ENCODE measurements around the gene XRCC5. TPM values are rescaled to one million over a fixed set of nuclear protein-coding genes. Genes with fewer than 3 reads are reported as not detected.
A peak's percentile ranks its signal among the peaks of the same experiment; 100 is the strongest.

Gene XRCC5
- total and polyA plus RNA-seq, 2 donors (not counting 1 experiment from before 2014, with no cell fraction given), result 152 to 278 TPM

DNA sequence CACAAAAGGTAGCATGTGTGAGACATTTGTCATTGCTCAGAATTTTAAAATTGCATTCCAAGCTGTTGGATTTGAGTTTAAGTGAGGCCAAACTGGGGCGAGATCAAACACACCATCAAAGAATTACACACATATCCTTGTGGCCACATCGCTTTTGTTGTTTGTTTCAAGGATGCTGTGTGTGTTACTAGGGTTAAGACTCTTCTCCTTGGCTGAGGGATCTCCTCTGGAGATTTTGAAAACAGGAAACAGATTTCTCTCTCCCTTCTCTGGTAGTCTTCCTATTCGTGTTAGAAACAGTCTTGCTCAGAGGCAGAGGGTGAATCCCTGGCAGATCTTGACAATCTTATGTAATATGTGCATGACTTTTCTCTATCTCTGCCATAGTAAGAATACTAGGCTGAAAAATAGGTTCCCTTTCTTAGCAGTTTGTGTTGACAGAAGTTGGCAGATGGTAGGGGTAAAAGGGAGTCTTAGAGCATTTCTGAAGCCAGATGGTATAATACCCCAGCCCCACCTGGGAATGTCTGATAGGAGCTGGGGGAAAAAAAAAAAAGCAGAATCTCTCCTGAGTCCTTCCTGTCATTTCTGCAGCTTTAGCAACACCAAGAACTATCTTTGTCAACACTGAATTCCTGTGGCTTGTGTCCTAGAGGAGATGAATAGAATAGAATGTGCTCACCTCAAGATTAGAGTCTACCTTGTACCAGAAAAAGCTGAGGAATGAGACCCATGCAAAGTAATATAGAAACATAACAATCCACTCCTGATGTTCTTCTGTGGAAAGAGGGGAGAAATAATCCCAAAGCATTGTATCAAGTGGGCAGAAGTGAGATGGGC, 101.8 kb downstream of the XRCC5 start:
- Histone ChIP-seq H3K4me3 (replicated peaks in 1 of 4; ENCODE audit: control extremely low read depth in 1 of 4, insufficient read depth in 1 of 4, low read depth in 3 of 4, low read length in 4 of 4) (no peak overlapping the region), H3K9me3 (ENCODE audit: control insufficient read depth, insufficient read depth, low read depth, low read length) (no peaks in the 10 kb centered on the region), H3K27me3 (ENCODE audit: control insufficient read depth, insufficient read depth, low read length) (no peaks in the 10 kb centered on the region), H4K20me1 (ENCODE audit: control insufficient read depth, extremely low read depth, insufficient read depth, low read length) (no peaks in the 10 kb centered on the region), H3K27ac (ENCODE audit: insufficient read depth, low read length) (no peak overlapping the region), H3K4me2 (ENCODE audit: extremely low read depth, insufficient read depth, low read length) (no peak overlapping the region), H3K4me1 (ENCODE audit: control insufficient read depth, extremely low read depth, insufficient read depth, low read length) (peaks cover under 1% of the 10 kb centered on the region), H3K79me2 (ENCODE audit: control insufficient read depth, insufficient read depth, low read length) (no peaks in the 10 kb centered on the region), H3K9ac (ENCODE audit: insufficient read depth, low read length) (no peak overlapping the region), H3K36me3 (ENCODE audit: control insufficient read depth, insufficient read depth, low read length) (peaks cover 4% of the 10 kb centered on the region), H2AFZ (ENCODE audit: low read length) (no peak overlapping the region)
- DNase-seq (ENCODE audit: low read depth in 2 of 2), result peak in 1 of 2 donors; percentile 51
- TF ChIP-seq, protein P1, sequence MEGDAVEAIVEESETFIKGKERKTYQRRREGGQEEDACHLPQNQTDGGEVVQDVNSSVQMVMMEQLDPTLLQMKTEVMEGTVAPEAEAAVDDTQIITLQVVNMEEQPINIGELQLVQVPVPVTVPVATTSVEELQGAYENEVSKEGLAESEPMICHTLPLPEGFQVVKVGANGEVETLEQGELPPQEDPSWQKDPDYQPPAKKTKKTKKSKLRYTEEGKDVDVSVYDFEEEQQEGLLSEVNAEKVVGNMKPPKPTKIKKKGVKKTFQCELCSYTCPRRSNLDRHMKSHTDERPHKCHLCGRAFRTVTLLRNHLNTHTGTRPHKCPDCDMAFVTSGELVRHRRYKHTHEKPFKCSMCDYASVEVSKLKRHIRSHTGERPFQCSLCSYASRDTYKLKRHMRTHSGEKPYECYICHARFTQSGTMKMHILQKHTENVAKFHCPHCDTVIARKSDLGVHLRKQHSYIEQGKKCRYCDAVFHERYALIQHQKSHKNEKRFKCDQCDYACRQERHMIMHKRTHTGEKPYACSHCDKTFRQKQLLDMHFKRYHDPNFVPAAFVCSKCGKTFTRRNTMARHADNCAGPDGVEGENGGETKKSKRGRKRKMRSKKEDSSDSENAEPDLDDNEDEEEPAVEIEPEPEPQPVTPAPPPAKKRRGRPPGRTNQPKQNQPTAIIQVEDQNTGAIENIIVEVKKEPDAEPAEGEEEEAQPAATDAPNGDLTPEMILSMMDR (conservative IDR thresholded peaks at IDR 0.05 in 1 of 2, IDR thresholded peaks at IDR 0.05 in 1 of 2; ENCODE audit: low read depth in 1 of 2, low read length in 2 of 2), result no peak
- TF ChIP-seq EZH2 (IDR thresholded peaks at IDR 0.05; ENCODE audit: low read length, missing control alignments), result no peak

DNA sequence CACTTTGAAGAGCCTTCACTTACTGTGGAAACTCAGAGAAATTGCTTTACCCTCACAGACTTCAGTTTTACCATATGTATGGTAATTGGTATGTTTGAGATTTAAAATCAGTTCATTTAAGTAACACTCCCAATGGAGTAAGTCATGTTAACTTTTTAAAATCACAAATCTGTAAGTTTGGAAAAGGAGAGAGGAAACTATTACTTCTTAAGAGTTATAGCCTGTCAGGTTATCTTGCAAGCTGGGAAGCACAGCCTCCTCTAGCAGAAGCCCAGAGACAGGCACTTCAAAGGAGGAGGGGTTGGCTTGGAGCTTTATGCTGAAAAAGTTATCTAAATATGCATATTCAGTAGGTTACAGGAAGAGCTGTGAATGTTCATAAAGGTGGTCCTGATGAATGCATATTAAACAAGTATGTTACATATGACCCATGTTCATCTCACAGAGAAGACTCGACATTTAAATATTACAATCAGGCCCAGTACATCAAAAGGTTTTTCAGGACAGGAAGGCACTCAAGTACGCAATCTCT, 102.5 kb downstream of the XRCC5 start:
- no peak for DNase-seq (ENCODE audit: low read depth in 2 of 2)
- peaks cover 4% of the 10 kb centered on the region for H3K36me3 ChIP-seq (ENCODE audit: control insufficient read depth, insufficient read depth, low read length)

DNA sequence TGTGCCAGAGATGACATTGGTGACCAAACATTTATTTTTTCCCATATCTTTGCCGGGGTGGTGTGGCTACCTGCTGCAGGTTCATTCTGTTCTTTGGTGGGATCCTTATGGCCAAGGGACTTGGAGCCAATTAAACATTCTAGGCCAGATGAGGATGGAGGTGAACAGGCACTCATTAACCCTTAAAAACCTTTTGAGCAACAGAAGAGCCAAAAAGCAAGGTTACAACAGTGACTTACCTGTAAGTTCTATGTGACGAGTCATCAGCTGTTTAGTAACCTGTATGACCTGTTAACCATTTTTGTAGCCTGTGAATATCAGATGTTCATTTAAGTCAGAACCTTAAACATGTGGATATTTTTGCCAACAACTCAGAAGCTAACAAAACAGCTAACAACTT, 105.6 kb downstream of the XRCC5 start:
- TF ChIP-seq, protein P1 (conservative IDR thresholded peaks at IDR 0.05 in 1 of 2, IDR thresholded peaks at IDR 0.05 in 1 of 2; ENCODE audit: low read depth in 1 of 2, low read length in 2 of 2), result no peak
- TF ChIP-seq EZH2 (IDR thresholded peaks at IDR 0.05; ENCODE audit: low read length, missing control alignments), result no peak
- no peak for DNase-seq (ENCODE audit: low read depth in 2 of 2)
- no peaks in the 10 kb centered on the region for H4K20me1 ChIP-seq (ENCODE audit: control insufficient read depth, extremely low read depth, insufficient read depth, low read length)
- no peaks in the 10 kb centered on the region for H3K9me3 ChIP-seq (ENCODE audit: control insufficient read depth, insufficient read depth, low read depth, low read length)
- H3K36me3 ChIP-seq (ENCODE audit: control insufficient read depth, insufficient read depth, low read length), result no peaks in the 10 kb centered on the region
- H3K4me2 ChIP-seq (ENCODE audit: extremely low read depth, insufficient read depth, low read length), result no peak overlapping the region
- H3K4me3 ChIP-seq (replicated peaks in 1 of 4; ENCODE audit: control extremely low read depth in 1 of 4, insufficient read depth in 1 of 4, low read depth in 3 of 4, low read length in 4 of 4), result no peak overlapping the region
- H3K4me1 ChIP-seq (ENCODE audit: control insufficient read depth, extremely low read depth, insufficient read depth, low read length), result peaks cover 14% of the 10 kb centered on the region
- no peak overlapping the region for H3K27ac ChIP-seq (ENCODE audit: insufficient read depth, low read length)
- no peaks in the 10 kb centered on the region for H3K79me2 ChIP-seq (ENCODE audit: control insufficient read depth, insufficient read depth, low read length)
- no peak overlapping the region for H2AFZ ChIP-seq (ENCODE audit: low read length)
- no peak overlapping the region for H3K9ac ChIP-seq (ENCODE audit: insufficient read depth, low read length)
- no peaks in the 10 kb centered on the region for H3K27me3 ChIP-seq (ENCODE audit: control insufficient read depth, insufficient read depth, low read length)

More for the DNA sequence above, 102.5 kb downstream of the XRCC5 start:
- H3K9me3 ChIP-seq (ENCODE audit: control insufficient read depth, insufficient read depth, low read depth, low read length), result no peaks in the 10 kb centered on the region
- no peaks in the 10 kb centered on the region for H3K79me2 ChIP-seq (ENCODE audit: control insufficient read depth, insufficient read depth, low read length)
- no peak for TF ChIP-seq EZH2 (IDR thresholded peaks at IDR 0.05; ENCODE audit: low read length, missing control alignments)
- TF ChIP-seq, protein P1 (conservative IDR thresholded peaks at IDR 0.05 in 1 of 2, IDR thresholded peaks at IDR 0.05 in 1 of 2; ENCODE audit: low read depth in 1 of 2, low read length in 2 of 2), result no peak
- no peak overlapping the region for H3K4me2 ChIP-seq (ENCODE audit: extremely low read depth, insufficient read depth, low read length)
- H3K27me3 ChIP-seq (ENCODE audit: control insufficient read depth, insufficient read depth, low read length), result no peaks in the 10 kb centered on the region
- no peak overlapping the region for H3K4me3 ChIP-seq (replicated peaks in 1 of 4; ENCODE audit: control extremely low read depth in 1 of 4, insufficient read depth in 1 of 4, low read depth in 3 of 4, low read length in 4 of 4)
- no peak overlapping the region for H3K9ac ChIP-seq (ENCODE audit: insufficient read depth, low read length)
- no peaks in the 10 kb centered on the region for H4K20me1 ChIP-seq (ENCODE audit: control insufficient read depth, extremely low read depth, insufficient read depth, low read length)
- peaks cover 5% of the 10 kb centered on the region for H3K4me1 ChIP-seq (ENCODE audit: control insufficient read depth, extremely low read depth, insufficient read depth, low read length)
- no peak overlapping the region for H2AFZ ChIP-seq (ENCODE audit: low read length)
- no peak overlapping the region for H3K27ac ChIP-seq (ENCODE audit: insufficient read depth, low read length)
